ENCODE measurements around the gene LRRD1. TPM values are rescaled to one million over a fixed set of nuclear protein-coding genes. Genes with fewer than 3 reads are reported as not detected.

The LRRD1 gene
- total RNA-seq (not detected), polyA plus RNA-seq (under 1 TPM in 1 of 3 donors, not detected in 2; 0.08 TPM)
- long read RNA-seq, donor 1, result 0 reads
- long read RNA-seq, donor 2, result 0 reads

GRCh38 chr7:92178928-92179924 lies at the start of gene LRRD1:
LRRD1 (minus strand) TSS chr7:92179142; CDS start chr7:92165202, 13,940 bp downstream.
- no peaks in the 10 kb centered on the region for H3K27me3 ChIP-seq (ENCODE audit: insufficient read depth in 3 of 3, low read length in 2 of 3)
- DNase-seq (peak; percentile 87 to 91), ATAC-seq (peak; percentile 92 to 99 (median 98))
- H3K27ac ChIP-seq, result peak within 1 kb of the TSS; percentile 42
- H3K4me3 ChIP-seq, result peak within 1 kb of the TSS; percentile 66
- TF ChIP-seq, protein P1, sequence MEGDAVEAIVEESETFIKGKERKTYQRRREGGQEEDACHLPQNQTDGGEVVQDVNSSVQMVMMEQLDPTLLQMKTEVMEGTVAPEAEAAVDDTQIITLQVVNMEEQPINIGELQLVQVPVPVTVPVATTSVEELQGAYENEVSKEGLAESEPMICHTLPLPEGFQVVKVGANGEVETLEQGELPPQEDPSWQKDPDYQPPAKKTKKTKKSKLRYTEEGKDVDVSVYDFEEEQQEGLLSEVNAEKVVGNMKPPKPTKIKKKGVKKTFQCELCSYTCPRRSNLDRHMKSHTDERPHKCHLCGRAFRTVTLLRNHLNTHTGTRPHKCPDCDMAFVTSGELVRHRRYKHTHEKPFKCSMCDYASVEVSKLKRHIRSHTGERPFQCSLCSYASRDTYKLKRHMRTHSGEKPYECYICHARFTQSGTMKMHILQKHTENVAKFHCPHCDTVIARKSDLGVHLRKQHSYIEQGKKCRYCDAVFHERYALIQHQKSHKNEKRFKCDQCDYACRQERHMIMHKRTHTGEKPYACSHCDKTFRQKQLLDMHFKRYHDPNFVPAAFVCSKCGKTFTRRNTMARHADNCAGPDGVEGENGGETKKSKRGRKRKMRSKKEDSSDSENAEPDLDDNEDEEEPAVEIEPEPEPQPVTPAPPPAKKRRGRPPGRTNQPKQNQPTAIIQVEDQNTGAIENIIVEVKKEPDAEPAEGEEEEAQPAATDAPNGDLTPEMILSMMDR (IDR thresholded peaks at IDR 0.05), result peak; percentile 95
- H3K36me3 ChIP-seq (ENCODE audit: insufficient read depth in 1 of 2, low read depth in 1 of 2), result no peaks in the 10 kb centered on the region
- intact Hi-C loops (cut with DNase I), result loop anchor here in 1 of 2 donors (5.0 kb wide), 1 partner anchor 268 kb away; the partner anchor contains the start of gene GATAD1
- 6 to 7% (median 7%) methylated on average over 59 to 60 of the region's 60 CpGs for WGBS, 3 donors
- H3K9me3 ChIP-seq, result no peaks in the 10 kb centered on the region
- no peaks in the 10 kb centered on the region for H3K4me1 ChIP-seq

DNA sequence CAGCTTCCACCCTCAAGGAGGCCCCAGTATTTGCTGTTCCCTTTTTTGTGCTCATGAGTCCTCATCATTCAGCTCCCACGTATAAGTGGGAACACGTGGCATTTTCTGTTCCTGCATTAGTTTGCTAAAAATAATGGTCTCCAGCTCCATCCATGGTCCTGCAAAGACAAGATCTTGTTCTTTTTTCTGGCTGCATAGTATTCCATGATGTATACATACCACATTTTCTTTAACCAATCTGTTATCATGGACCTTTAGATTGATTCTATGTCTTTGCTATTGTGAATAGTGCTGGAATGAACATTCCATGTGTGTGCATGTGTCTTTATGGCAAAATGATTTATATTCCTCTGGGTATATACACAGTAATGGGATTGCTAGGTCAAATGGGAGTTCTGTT lies 49.8 kb upstream of the LRRD1 start:
- intact Hi-C loops (cut with DNase I), result no loop called here
- peaks cover 0 to 99% of the 10 kb centered on the region in 2 donors for H3K36me3 ChIP-seq (ENCODE audit: insufficient read depth in 1 of 2, low read depth in 1 of 2)
- no peak overlapping the region for H3K27ac ChIP-seq
- H3K27me3 ChIP-seq (ENCODE audit: insufficient read depth in 3 of 3, low read length in 2 of 3), result no peaks in the 10 kb centered on the region
- ATAC-seq (no peak), DNase-seq (no peak)
- H3K4me3 ChIP-seq, result no peak overlapping the region
- WGBS, 3 donors, result 97 to 100% (median 98%) methylated on average over 2 of the region's 2 CpGs
- H3K4me1 ChIP-seq, result no peaks in the 10 kb centered on the region
- H3K9me3 ChIP-seq, result no peaks in the 10 kb centered on the region
- TF ChIP-seq, protein P1 (IDR thresholded peaks at IDR 0.05), result no peak

- WGBS, 3 donors, result 95 to 99% (median 96%) methylated on average over 2 of the region's 2 CpGs
- H3K27ac ChIP-seq, result no peak overlapping the region
- no peak overlapping the region for H3K4me3 ChIP-seq
- ATAC-seq, result no peak
- H3K9me3 ChIP-seq, result no peaks in the 10 kb centered on the region
- DNase-seq, result no peak
- H3K36me3 ChIP-seq (ENCODE audit: insufficient read depth in 1 of 2, low read depth in 1 of 2), result peaks cover 0 to 98% of the 10 kb centered on the region in 2 donors
- TF ChIP-seq, protein P1 (IDR thresholded peaks at IDR 0.05), result no peak
- intact Hi-C loops (cut with DNase I), result no loop called here
- H3K4me1 ChIP-seq, result no peaks in the 10 kb centered on the region
- no peaks in the 10 kb centered on the region for H3K27me3 ChIP-seq (ENCODE audit: insufficient read depth in 3 of 3, low read length in 2 of 3)
Measured at GRCh38 chr7:92228100-92228499, 49.2 kb upstream of the LRRD1 start.

- no peaks in the 10 kb centered on the region for H3K27me3 ChIP-seq (ENCODE audit: insufficient read depth in 3 of 3, low read length in 2 of 3)
- intact Hi-C loops (cut with DNase I), result no loop called here
- 89 to 96% (median 92%) methylated on average over 4 of the region's 4 CpGs for WGBS, 3 donors
- ATAC-seq (no peak), DNase-seq (no peak)
- no peaks in the 10 kb centered on the region for H3K4me1 ChIP-seq
- TF ChIP-seq, protein P1 (IDR thresholded peaks at IDR 0.05), result no peak
- no peak overlapping the region for H3K4me3 ChIP-seq
- no peaks in the 10 kb centered on the region for H3K9me3 ChIP-seq
- no peak overlapping the region for H3K27ac ChIP-seq
- H3K36me3 ChIP-seq (ENCODE audit: insufficient read depth in 1 of 2, low read depth in 1 of 2), result peaks cover 0 to 97% of the 10 kb centered on the region in 2 donors
Measured at GRCh38 chr7:92226981-92227380, 48.0 kb upstream of the LRRD1 start.

Data from psoas muscle (tissue), 8 donors.